ENCODE data around the gene GPATCH3. TPM values are rescaled to one million over a fixed set of nuclear protein-coding genes. Genes with fewer than 3 reads are reported as not detected.

Gene GPATCH3
- total and polyA plus RNA-seq, 2 of the 8 experiments (the other 6 are each of a cell fraction or from before 2014, with no cell fraction given) = 7.9 to 17.4 TPM

DNA sequence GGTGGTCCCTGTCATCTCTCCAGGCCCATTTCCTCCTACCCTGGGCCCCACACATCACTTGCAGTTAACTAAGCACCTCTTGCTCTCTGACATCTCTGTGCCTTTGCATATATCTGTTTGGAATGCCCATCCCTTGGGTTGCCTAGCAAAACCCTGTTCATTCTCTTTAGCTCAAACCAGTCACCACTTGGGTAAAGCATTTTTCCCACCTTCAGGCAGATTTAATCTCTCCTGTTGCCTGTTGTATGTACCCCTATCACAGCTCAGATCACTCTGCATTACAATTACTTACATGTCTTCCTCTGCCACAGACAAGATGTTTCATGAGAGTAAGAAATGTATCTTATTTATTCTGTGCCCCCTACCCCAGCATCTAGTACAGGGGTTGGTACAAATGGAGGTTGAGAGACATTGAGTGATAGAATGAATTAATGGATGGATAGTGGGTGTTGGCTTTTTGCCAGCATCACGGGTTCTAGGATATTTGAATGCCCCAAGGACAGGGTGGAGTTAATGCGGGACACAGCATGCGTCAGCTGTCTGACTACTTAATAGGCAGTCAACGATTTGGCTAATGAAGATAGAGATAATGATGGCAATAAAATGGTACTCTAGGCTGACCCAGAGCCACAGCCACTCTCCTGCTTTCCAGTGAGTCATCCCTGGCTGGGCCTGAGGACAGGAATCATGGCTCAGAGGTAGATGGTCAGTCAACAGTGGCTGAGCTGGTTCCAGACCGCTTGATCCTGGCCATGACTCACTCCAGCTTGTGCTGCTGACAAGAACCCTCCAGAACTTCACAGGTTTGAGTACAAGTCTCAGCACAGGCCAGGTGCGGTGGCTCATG lies 7.0 kb upstream of the GPATCH3 start:
- H3K79me2 ChIP-seq (ENCODE audit: control insufficient read depth in 1 of 2, insufficient read depth in 2 of 2, low read length in 2 of 2) = no peaks in the 10 kb centered on the region
- peak overlapping the region; percentile 18; the same call in 1 of the 2 replicates for H2BK15ac ChIP-seq (ENCODE audit: low read length)
- H3K56ac ChIP-seq (replicated peaks; ENCODE audit: insufficient read length, low read depth, low read length) = no peak overlapping the region
- H2BK5ac ChIP-seq (ENCODE audit: low read depth, low read length) = no peak overlapping the region
- H2BK20ac ChIP-seq (ENCODE audit: low read length) = no peak overlapping the region
- DNase-seq (ENCODE audit: low read depth in 1 of 2, low spot score in 2 of 2) (no peak), FAIRE-seq (no peak)
- no peaks in the 10 kb centered on the region for H3K36me3 ChIP-seq (ENCODE audit: control insufficient read depth in 2 of 4, insufficient read depth in 4 of 4, low read length in 3 of 4)
- H3K23ac ChIP-seq (ENCODE audit: insufficient read length) = no peak overlapping the region
- H2BK12ac ChIP-seq (ENCODE audit: low read depth, low read length) = no peak overlapping the region
- H3K4me2 ChIP-seq (ENCODE audit: insufficient read depth in 1 of 2, low read depth in 2 of 2, low read length in 2 of 2) = no peak overlapping the region
- H3K4me1 ChIP-seq (replicated peaks in 1 of 4; ENCODE audit: control insufficient read depth in 3 of 4, insufficient read depth in 4 of 4, low read length in 3 of 4) = no peaks in the 10 kb centered on the region
- H3K27me3 ChIP-seq (replicated peaks in 1 of 4; ENCODE audit: control insufficient read depth in 3 of 4, extremely low read depth in 1 of 4, insufficient read depth in 3 of 4, low read length in 3 of 4) = peaks cover 0 to 2% (median 0%) of the 10 kb centered on the region in 4 experiments; a peak in 1 of 7 replicates
- 0 out of 2 replicates have a peak overlapping the region, but pooled peaks have one; percentile 65 for H2AK5ac ChIP-seq (ENCODE audit: low read depth, low read length)
- no peak overlapping the region for H4K5ac ChIP-seq (ENCODE audit: insufficient read length, low read depth, low read length)
- no peak overlapping the region for H3K9ac ChIP-seq (replicated peaks in 1 of 4; ENCODE audit: extremely low read depth in 1 of 4, low read depth in 3 of 4, low read length in 3 of 4)
- H3K18ac ChIP-seq (ENCODE audit: extremely low read depth, low read length) = no peak overlapping the region
- POLR2A ChIA-PET (ENCODE audit: partially characterized antibody) = interaction anchor here (0.8 to 3.1 kb wide), 3 partner anchors 18 to 218 kb away, joined by 3 to 11 read pairs (median 3); partner anchors contain the start of gene GPN2
- no peak overlapping the region for H4K8ac ChIP-seq (ENCODE audit: extremely low read depth, insufficient read depth, low read length)
- CTCF ChIA-PET (ENCODE audit: partially characterized antibody) = interaction anchor here (0.7 to 1.4 kb wide), 8 partner anchors 9 to 575 kb away, joined by 3 to 6 read pairs (median 3); no protein-coding TSS in a partner anchor
- peaks cover 0 to 2% of the 10 kb centered on the region in 2 experiments for H4K20me1 ChIP-seq (replicated peaks in 1 of 2; ENCODE audit: control insufficient read depth in 1 of 2, insufficient read depth in 2 of 2, low read length in 2 of 2)
- H4K91ac ChIP-seq (replicated peaks; ENCODE audit: insufficient read length, low read length) = no peak overlapping the region
- TF ChIP-seq ASH2L (IDR thresholded peaks at IDR 0.05; ENCODE audit: low read length) = no peak
- H2BK120ac ChIP-seq (replicated peaks; ENCODE audit: low read depth, low read length) = no peak overlapping the region
- H3K4ac ChIP-seq (replicated peaks; ENCODE audit: insufficient read length, low read depth, low read length) = no peak overlapping the region
- H3K79me1 ChIP-seq (ENCODE audit: low read depth, low read length) = no peaks in the 10 kb centered on the region
- no peak overlapping the region for H3K4me3 ChIP-seq (ENCODE audit: extremely low read depth in 1 of 4, insufficient read depth in 2 of 4, low read depth in 3 of 4, low read length in 4 of 4)
- 87% methylated on average over 6 of the region's 6 CpGs; no CpG with 5 or more reads in 1 of the 2 experiments for WGBS, 2 experiments (ENCODE audit: extremely low coverage in 1 of 2, insufficient coverage in 1 of 2, insufficient read length in 1 of 2, insufficient replicate concordance in 2 of 2, low coverage in 1 of 2, low lambda C conversion rate in 2 of 2, missing lambda C conversion rate in 1 of 2)
- H3K9me3 ChIP-seq (ENCODE audit: insufficient read depth in 2 of 2, low read depth in 1 of 2, low read length in 1 of 2) = no peaks in the 10 kb centered on the region
- no peak overlapping the region for H3K14ac ChIP-seq (ENCODE audit: insufficient read length)
- H3K27ac ChIP-seq (ENCODE audit: low read depth, low read length) = no peak overlapping the region
- no peak overlapping the region for H2AFZ ChIP-seq (ENCODE audit: low read length)
- H3K23me2 ChIP-seq (ENCODE audit: low read depth, low read length) = no peaks in the 10 kb centered on the region

All from H1 (cell line).